H1 (cell line): ENCODE measurements around the gene AVP. TPM values are rescaled to one million over a fixed set of nuclear protein-coding genes. Genes with fewer than 3 reads are reported as not detected.

Experiments used
- CTCF ChIA-PET: fragments of 300-600 bp; sonication (Branson Sonifier 250); formaldehyde crosslinking; loops from one replicate; lab custom pipeline; 2021; ENCODE audit not compliant: partially characterized antibody; lab: Charles Lee
- POLR2A ChIA-PET: fragments of 300-600 bp; sonication (Branson Sonifier 250); formaldehyde crosslinking; loops from one replicate; lab custom pipeline; 2021; ENCODE audit warnings: inconsistent platforms; ENCODE audit not compliant: partially characterized antibody; lab: Charles Lee
- DNase-seq, 2 experiments: peaks; one replicate each; pipeline versions ENCODE4 v3.0.0 to v3.0.0-alpha.2; 2010 to 2022; ENCODE audit warnings: low spot score in 2 of 2, low read depth in 1 of 2, mixed read lengths in 1 of 2
- FAIRE-seq: peaks from 2 replicates; lab custom pipeline; 2011; peaks lifted over from hg19 to GRCh38; lab: Jason Lieb, UNC
- H2AFZ ChIP-seq: 2 replicates; pipeline ENCODE4 v1.8.1; 2012; ENCODE audit warnings: low read length, inconsistent platforms
- H2AK5ac ChIP-seq: 2 replicates; pipeline ENCODE4 v1.6.1; 2013; ENCODE audit warnings: low read depth, low read length
- H2BK120ac ChIP-seq: replicated peaks from 2 replicates; pipeline ENCODE3; 2013; ENCODE audit warnings: low read depth, low read length, inconsistent platforms
- H2BK12ac ChIP-seq: 2 replicates; pipeline ENCODE4 v1.6.1; 2013; ENCODE audit warnings: low read depth, low read length
- H2BK15ac ChIP-seq: 2 replicates; pipeline ENCODE4 v1.6.1; 2013; ENCODE audit warnings: low read length
- H2BK20ac ChIP-seq: 2 replicates; pipeline ENCODE4 v1.6.1; 2013; ENCODE audit warnings: low read length
- H2BK5ac ChIP-seq: 2 replicates; pipeline ENCODE4 v1.6.1; 2013; ENCODE audit warnings: low read depth, low read length
- H3K14ac ChIP-seq: 2 replicates; pipeline ENCODE4 v1.6.1; 2013; ENCODE audit warnings: inconsistent platforms; ENCODE audit not compliant: insufficient read length
- H3K18ac ChIP-seq: 2 replicates; pipeline ENCODE4 v1.6.1; 2013; ENCODE audit warnings: low read length; ENCODE audit errors: extremely low read depth
- H3K23ac ChIP-seq: 2 replicates; pipeline ENCODE4 v1.6.1; 2013; ENCODE audit warnings: inconsistent platforms; ENCODE audit not compliant: insufficient read length
- H3K23me2 ChIP-seq: 2 replicates; pipeline ENCODE4 v1.6.1; 2013; ENCODE audit warnings: low read depth, low read length
- H3K27ac ChIP-seq: 2 replicates; pipeline ENCODE4 v1.6.1; 2011; ENCODE audit warnings: low read depth, low read length, inconsistent platforms
- H3K27me3 ChIP-seq, 4 experiments: replicated peaks in 1 of 4; 1 replicate in 1 of 4; 2 replicates in 3 of 4; pipeline versions ENCODE4 v1.6.1 to v1.8.1; 2011 to 2013; ENCODE audit warnings: low read length in 3 of 4, mild to moderate bottlenecking in 3 of 4, inconsistent platforms in 2 of 4, mixed read lengths in 2 of 4, moderate library complexity in 1 of 4; ENCODE audit not compliant: control insufficient read depth in 3 of 4, insufficient read depth in 3 of 4; ENCODE audit errors: extremely low read depth in 1 of 4
- H3K36me3 ChIP-seq, 4 experiments: 2 replicates each; pipeline versions ENCODE4 v1.6.1 to v1.8.1; 2011 to 2013; ENCODE audit warnings: mild to moderate bottlenecking in 4 of 4, low read length in 3 of 4, moderate library complexity in 2 of 4, control low read depth in 1 of 4, inconsistent platforms in 1 of 4; ENCODE audit not compliant: insufficient read depth in 4 of 4, control insufficient read depth in 2 of 4
- H3K4ac ChIP-seq: replicated peaks from 2 replicates; pipeline ENCODE3; 2013; ENCODE audit warnings: low read length, low read depth, mixed read lengths, inconsistent platforms; ENCODE audit not compliant: insufficient read length
- H3K4me1 ChIP-seq, 4 experiments: replicated peaks in 1 of 4; 1 replicate in 1 of 4; 2 replicates in 3 of 4; pipeline versions ENCODE4 v1.6.1 to v1.8.1; 2011 to 2013; ENCODE audit warnings: low read length in 3 of 4, inconsistent platforms in 2 of 4, mixed read lengths in 1 of 4; ENCODE audit not compliant: insufficient read depth in 4 of 4, control insufficient read depth in 3 of 4
- H3K4me2 ChIP-seq, 2 experiments: 2 replicates each; pipeline versions ENCODE4 v1.6.1 to v1.8.1; 2011 to 2013; ENCODE audit warnings: low read depth in 2 of 2, low read length in 2 of 2, control low read depth in 1 of 2, inconsistent platforms in 1 of 2, mild to moderate bottlenecking in 1 of 2; ENCODE audit not compliant: insufficient read depth in 1 of 2
- H3K4me3 ChIP-seq, 4 experiments: fragments of 200-600, 300-600 bp in 1 of 4; sonication (generic), shearing (Covaris generic), sonication (Bioruptor Twin) in 1 of 4; 2 replicates each; pipeline versions ENCODE4 v1.5.1 to v1.8.1; 2011 to 2016; ENCODE audit warnings: low read length in 4 of 4, low read depth in 3 of 4, control low read depth in 2 of 4, inconsistent platforms in 2 of 4, mild to moderate bottlenecking in 2 of 4, mixed read lengths in 1 of 4, moderate library complexity in 1 of 4; ENCODE audit not compliant: insufficient read depth in 2 of 4; ENCODE audit errors: extremely low read depth in 1 of 4
- H3K56ac ChIP-seq: replicated peaks from 2 replicates; pipeline ENCODE3; 2013; ENCODE audit warnings: low read depth, mild to moderate bottlenecking, mixed read lengths, low read length, inconsistent platforms; ENCODE audit not compliant: insufficient read length
- H3K79me1 ChIP-seq: 2 replicates; pipeline ENCODE4 v1.6.1; 2013; ENCODE audit warnings: low read depth, low read length, control low read depth
- H3K79me2 ChIP-seq, 2 experiments: 2 replicates each; pipeline versions ENCODE4 v1.6.1 to v1.8.1; 2012 to 2013; ENCODE audit warnings: low read length in 2 of 2, mild to moderate bottlenecking in 2 of 2, inconsistent platforms in 1 of 2; ENCODE audit not compliant: insufficient read depth in 2 of 2, control insufficient read depth in 1 of 2
- H3K9ac ChIP-seq, 4 experiments: replicated peaks in 1 of 4; 1 replicate in 1 of 4; 2 replicates in 3 of 4; pipeline versions ENCODE4 v1.6.1 to v1.8.1; 2011 to 2013; ENCODE audit warnings: low read depth in 3 of 4, low read length in 3 of 4, control low read depth in 2 of 4, mild to moderate bottlenecking in 2 of 4, moderate library complexity in 2 of 4, inconsistent platforms in 1 of 4; ENCODE audit errors: extremely low read depth in 1 of 4
- H3K9me3 ChIP-seq, 2 experiments: 2 replicates each; pipeline versions ENCODE4 v1.6.1 to v1.8.1; 2012 to 2013; ENCODE audit warnings: mild to moderate bottlenecking in 2 of 2, moderate library complexity in 2 of 2, control low read depth in 1 of 2, inconsistent platforms in 1 of 2, low read depth in 1 of 2, low read length in 1 of 2, mixed read lengths in 1 of 2; ENCODE audit not compliant: insufficient read depth in 2 of 2
- H4K20me1 ChIP-seq, 2 experiments: replicated peaks in 1 of 2; 2 replicates each; pipeline versions ENCODE3 to v1.8.1; 2011 to 2013; ENCODE audit warnings: inconsistent platforms in 2 of 2, low read length in 2 of 2, mild to moderate bottlenecking in 1 of 2; ENCODE audit not compliant: insufficient read depth in 2 of 2, control insufficient read depth in 1 of 2
- H4K5ac ChIP-seq: 2 replicates; pipeline ENCODE4 v1.6.1; 2013; ENCODE audit warnings: low read length, low read depth, mixed read lengths, inconsistent platforms; ENCODE audit not compliant: insufficient read length
- H4K8ac ChIP-seq: 2 replicates; pipeline ENCODE4 v1.8.0; 2013; ENCODE audit warnings: mild to moderate bottlenecking, moderate library complexity, low read length, inconsistent platforms; ENCODE audit not compliant: insufficient read depth; ENCODE audit errors: extremely low read depth
- H4K91ac ChIP-seq: replicated peaks from 2 replicates; pipeline ENCODE3; 2013; ENCODE audit warnings: low read length, mixed read lengths, inconsistent platforms; ENCODE audit not compliant: insufficient read length
- E2F6 ChIP-seq: IDR thresholded peaks from 2 replicates; pipeline ENCODE4 v1.6.1; 2012; ENCODE audit warnings: inconsistent platforms
- EZH2 ChIP-seq: fragments of 200-600 bp; sonication (generic); IDR thresholded peaks from 2 replicates; pipeline ENCODE4 v1.7.1; 2012; ENCODE audit warnings: low read depth, mild to moderate bottlenecking, moderate library complexity, low read length, inconsistent platforms; ENCODE audit not compliant: severe bottlenecking
- KDM4A ChIP-seq: IDR thresholded peaks from one replicate; pipeline ENCODE4 v1.7.1; 2012; ENCODE audit warnings: low read depth, mild to moderate bottlenecking, moderate library complexity, low read length, inconsistent platforms; ENCODE audit not compliant: severe bottlenecking
- NANOG ChIP-seq: IDR thresholded peaks from 2 replicates; pipeline ENCODE4 v1.6.1; 2011; ENCODE audit warnings: low read length, low read depth, mild to moderate bottlenecking, inconsistent platforms; ENCODE audit not compliant: insufficient read depth, poor library complexity, severe bottlenecking
- SUZ12 ChIP-seq: fragments of 200-600 bp; sonication (generic); IDR thresholded peaks from 2 replicates; pipeline ENCODE4 v1.6.1; 2012; ENCODE audit warnings: mild to moderate bottlenecking, inconsistent platforms, low read length, moderate library complexity, mixed read lengths
- WGBS, 2 experiments: shearing (Covaris generic) in 1 of 2; methylation state at CpG; one replicate each; pipeline versions ENCODE4 v1.1.6 to v1.1.7; 2013 to 2015; ENCODE audit warnings: low lambda C conversion rate in 2 of 2, mixed read lengths in 2 of 2, inconsistent platforms in 1 of 2, low coverage in 1 of 2, missing lambda C conversion rate in 1 of 2; ENCODE audit not compliant: insufficient replicate concordance in 2 of 2, insufficient coverage in 1 of 2, insufficient read length in 1 of 2; ENCODE audit errors: extremely low coverage in 1 of 2, missing lambda C conversion rate in 1 of 2; 5-methylcytosine and 5-hydroxymethylcytosine counted together
- polyA plus RNA-seq, 7 experiments: library from polyadenylated mRNA; depleted of rRNA in 3 of 7; stranded (reverse) in 5 of 7; unstranded in 2 of 7; fragments of >200 nt in 5 of 7; fragments of 200-250 nt in 2 of 7; gene quantifications; 1 replicate in 5 of 7; 2 replicates in 1 of 7; 4 replicates in 1 of 7; pipeline versions ENCODE4 v1.2.1 to v1.2.3, GENCODE V29; 2011 to 2013; ENCODE audit warnings: missing spikeins in 2 of 7, mixed read lengths in 2 of 7
- total RNA-seq: library from RNA; stranded (reverse); fragmentation: NEBNext Ultra II Directional; extraction: Animal tissue kit (Norgen Biotek cat#: 25700); gene quantifications from 2 replicates; pipeline ENCODE4 v1.2.1, GENCODE V29; 2021

Gene AVP
- total and polyA plus RNA-seq, 2 of the 8 experiments (the other 6 are each of a cell fraction or from before 2014, with no cell fraction given) = 0.18 TPM; not detected in 1

- Histone ChIP-seq H3K4ac (no peak overlapping the region), H4K8ac (peak overlapping the region; percentile 59), H3K9me3 (no peaks in the 10 kb centered on the region), H3K79me2 (no peaks in the 10 kb centered on the region), H2BK5ac (peak overlapping the region; percentile 60; the same call in 1 of the 2 replicates), H2BK15ac (peak overlapping the region; percentile 98; the same call in 1 of the 2 replicates), H3K4me1 (peaks cover 0 to 8% (median 6%) of the 10 kb centered on the region in 4 experiments; a peak in 5 of 7 replicates), H3K4me3 (peak overlapping the region; percentile 15 to 53 (median 32); a peak in 7 of 8 replicates), H4K20me1 (no peaks in the 10 kb centered on the region), H2AK5ac (no peak overlapping the region), H3K56ac (no peak overlapping the region), H2BK12ac (peak overlapping the region; percentile 77; the same call in 1 of the 2 replicates), H3K27ac (no peak overlapping the region), H3K9ac (no peak overlapping the region), H4K91ac (no peak overlapping the region), H3K23me2 (peaks cover 11% of the 10 kb centered on the region; the same call in 1 of the 2 replicates), H2BK20ac (peak overlapping the region; percentile 48; the same call in 1 of the 2 replicates), H3K79me1 (no peaks in the 10 kb centered on the region), H3K36me3 (no peaks in the 10 kb centered on the region), H4K5ac (no peak overlapping the region), H3K27me3 (peaks cover 27 to 43% (median 37%) of the 10 kb centered on the region in 4 experiments), H3K14ac (no peak overlapping the region), H3K23ac (no peak overlapping the region), H2AFZ (no peak overlapping the region; the same call in 1 of the 2 replicates), H3K18ac (peak overlapping the region; percentile 19; the same call in 1 of the 2 replicates), H2BK120ac (no peak overlapping the region), H3K4me2 (peak overlapping the region; percentile 62 to 84)
- no peak for FAIRE-seq
- CTCF ChIA-PET = interaction anchor here (0.6 to 1.1 kb wide), 4 partner anchors 14 to 126 kb away, joined by 3 to 4 read pairs (median 4); no protein-coding TSS in a partner anchor
- POLR2A ChIA-PET = interaction anchor here (0.8 to 2.7 kb wide), 2 partner anchors 9 to 11 kb away, joined by 3 to 14 read pairs; partner anchors contain the start of gene OXT
- DNase-seq = peak in 1 of 2 experiments; percentile 74
- WGBS, 2 experiments = 39% methylated on average over 20 of the region's 76 CpGs; no CpG with 5 or more reads in 1 of the 2 experiments
- TF ChIP-seq NANOG (no peak), E2F6 (peak; percentile 15; the same call in 1 of the 2 replicates), SUZ12 (peak; percentile 83), KDM4A (peak; percentile 73), EZH2 (peak; percentile 70)
Measured at GRCh38 chr20:3082955-3083952, 1.3 kb downstream of the AVP start.
